HL-60 (cell line): ENCODE results near the gene NDNF.

ENCODE experiments used
- GABPA ChIP-seq: IDR thresholded peaks from 2 replicates; pipeline ENCODE4 v1.6.1; 2012; ENCODE audit warnings: low read depth
- POLR2AphosphoS5 ChIP-seq: IDR thresholded peaks from 2 replicates; pipeline ENCODE4 v1.6.1; 2012; ENCODE audit warnings: low read depth
- REST ChIP-seq: IDR thresholded peaks from 2 replicates; pipeline ENCODE4 v1.6.1; 2012; ENCODE audit warnings: low read depth; ENCODE audit not compliant: insufficient replicate concordance
- SPI1 ChIP-seq: IDR thresholded peaks from 2 replicates; pipeline ENCODE4 v1.6.1; 2012; ENCODE audit warnings: low read depth, mild to moderate bottlenecking, borderline replicate concordance
- TF ChIP-seq, protein P1 (sequence below): IDR thresholded peaks from one replicate; pipeline ENCODE4 v1.5.1; 2011; ENCODE audit warnings: low read length, control low read depth, inconsistent platforms; ENCODE audit not compliant: insufficient read depth

DNA sequence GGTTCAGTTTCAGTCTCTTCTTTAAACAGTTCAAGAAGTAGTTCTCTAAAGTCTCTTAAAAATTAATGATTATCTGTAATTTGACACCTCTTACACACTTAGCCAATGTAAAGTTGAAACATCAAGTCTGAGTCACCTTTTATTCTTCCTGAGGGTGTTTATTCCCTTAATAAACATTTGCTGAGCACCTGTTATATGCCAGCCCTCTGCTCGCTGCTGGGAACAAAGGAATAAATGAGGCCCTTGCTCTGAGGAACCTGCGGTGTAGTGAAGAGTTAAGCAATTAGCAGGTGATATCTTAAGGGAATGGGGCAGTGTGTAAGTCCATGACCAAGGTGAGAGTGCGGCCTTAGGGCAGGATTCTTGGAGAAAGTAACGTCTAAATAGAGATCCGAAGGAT is 5.2 kb upstream of the NDNF start:
- TF ChIP-seq, protein P1, sequence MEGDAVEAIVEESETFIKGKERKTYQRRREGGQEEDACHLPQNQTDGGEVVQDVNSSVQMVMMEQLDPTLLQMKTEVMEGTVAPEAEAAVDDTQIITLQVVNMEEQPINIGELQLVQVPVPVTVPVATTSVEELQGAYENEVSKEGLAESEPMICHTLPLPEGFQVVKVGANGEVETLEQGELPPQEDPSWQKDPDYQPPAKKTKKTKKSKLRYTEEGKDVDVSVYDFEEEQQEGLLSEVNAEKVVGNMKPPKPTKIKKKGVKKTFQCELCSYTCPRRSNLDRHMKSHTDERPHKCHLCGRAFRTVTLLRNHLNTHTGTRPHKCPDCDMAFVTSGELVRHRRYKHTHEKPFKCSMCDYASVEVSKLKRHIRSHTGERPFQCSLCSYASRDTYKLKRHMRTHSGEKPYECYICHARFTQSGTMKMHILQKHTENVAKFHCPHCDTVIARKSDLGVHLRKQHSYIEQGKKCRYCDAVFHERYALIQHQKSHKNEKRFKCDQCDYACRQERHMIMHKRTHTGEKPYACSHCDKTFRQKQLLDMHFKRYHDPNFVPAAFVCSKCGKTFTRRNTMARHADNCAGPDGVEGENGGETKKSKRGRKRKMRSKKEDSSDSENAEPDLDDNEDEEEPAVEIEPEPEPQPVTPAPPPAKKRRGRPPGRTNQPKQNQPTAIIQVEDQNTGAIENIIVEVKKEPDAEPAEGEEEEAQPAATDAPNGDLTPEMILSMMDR = no peak
- TF ChIP-seq REST (no peak), GABPA (no peak), POLR2AphosphoS5 (no peak), SPI1 (no peak)
